ENCODE measurements around the gene CDC123.

DNA sequence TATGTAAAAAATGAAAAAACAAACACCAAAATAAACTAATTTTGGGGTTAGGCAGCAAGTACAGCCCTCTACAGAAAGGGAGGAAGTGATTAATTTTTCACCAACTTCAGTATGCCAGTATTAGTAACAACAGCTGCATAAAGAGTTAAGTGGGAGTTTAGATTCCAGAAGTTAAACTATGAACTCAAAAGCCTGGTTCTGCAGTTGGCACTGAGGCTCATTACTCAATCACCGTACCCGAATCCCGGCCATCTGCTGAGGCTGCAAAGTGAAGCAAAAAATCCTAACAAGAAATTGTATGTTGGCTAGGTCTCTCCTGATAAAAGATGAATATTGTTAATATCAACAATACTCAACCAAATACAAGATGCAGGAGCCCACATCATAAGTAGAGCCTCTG lies 4.3 kb upstream of the CDC123 start:
- TF ChIP-seq, protein P1, sequence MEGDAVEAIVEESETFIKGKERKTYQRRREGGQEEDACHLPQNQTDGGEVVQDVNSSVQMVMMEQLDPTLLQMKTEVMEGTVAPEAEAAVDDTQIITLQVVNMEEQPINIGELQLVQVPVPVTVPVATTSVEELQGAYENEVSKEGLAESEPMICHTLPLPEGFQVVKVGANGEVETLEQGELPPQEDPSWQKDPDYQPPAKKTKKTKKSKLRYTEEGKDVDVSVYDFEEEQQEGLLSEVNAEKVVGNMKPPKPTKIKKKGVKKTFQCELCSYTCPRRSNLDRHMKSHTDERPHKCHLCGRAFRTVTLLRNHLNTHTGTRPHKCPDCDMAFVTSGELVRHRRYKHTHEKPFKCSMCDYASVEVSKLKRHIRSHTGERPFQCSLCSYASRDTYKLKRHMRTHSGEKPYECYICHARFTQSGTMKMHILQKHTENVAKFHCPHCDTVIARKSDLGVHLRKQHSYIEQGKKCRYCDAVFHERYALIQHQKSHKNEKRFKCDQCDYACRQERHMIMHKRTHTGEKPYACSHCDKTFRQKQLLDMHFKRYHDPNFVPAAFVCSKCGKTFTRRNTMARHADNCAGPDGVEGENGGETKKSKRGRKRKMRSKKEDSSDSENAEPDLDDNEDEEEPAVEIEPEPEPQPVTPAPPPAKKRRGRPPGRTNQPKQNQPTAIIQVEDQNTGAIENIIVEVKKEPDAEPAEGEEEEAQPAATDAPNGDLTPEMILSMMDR (IDR thresholded peaks at IDR 0.05; ENCODE audit: low read depth, low read length, missing input control), result no peak
- TF ChIP-seq, protein P2, sequence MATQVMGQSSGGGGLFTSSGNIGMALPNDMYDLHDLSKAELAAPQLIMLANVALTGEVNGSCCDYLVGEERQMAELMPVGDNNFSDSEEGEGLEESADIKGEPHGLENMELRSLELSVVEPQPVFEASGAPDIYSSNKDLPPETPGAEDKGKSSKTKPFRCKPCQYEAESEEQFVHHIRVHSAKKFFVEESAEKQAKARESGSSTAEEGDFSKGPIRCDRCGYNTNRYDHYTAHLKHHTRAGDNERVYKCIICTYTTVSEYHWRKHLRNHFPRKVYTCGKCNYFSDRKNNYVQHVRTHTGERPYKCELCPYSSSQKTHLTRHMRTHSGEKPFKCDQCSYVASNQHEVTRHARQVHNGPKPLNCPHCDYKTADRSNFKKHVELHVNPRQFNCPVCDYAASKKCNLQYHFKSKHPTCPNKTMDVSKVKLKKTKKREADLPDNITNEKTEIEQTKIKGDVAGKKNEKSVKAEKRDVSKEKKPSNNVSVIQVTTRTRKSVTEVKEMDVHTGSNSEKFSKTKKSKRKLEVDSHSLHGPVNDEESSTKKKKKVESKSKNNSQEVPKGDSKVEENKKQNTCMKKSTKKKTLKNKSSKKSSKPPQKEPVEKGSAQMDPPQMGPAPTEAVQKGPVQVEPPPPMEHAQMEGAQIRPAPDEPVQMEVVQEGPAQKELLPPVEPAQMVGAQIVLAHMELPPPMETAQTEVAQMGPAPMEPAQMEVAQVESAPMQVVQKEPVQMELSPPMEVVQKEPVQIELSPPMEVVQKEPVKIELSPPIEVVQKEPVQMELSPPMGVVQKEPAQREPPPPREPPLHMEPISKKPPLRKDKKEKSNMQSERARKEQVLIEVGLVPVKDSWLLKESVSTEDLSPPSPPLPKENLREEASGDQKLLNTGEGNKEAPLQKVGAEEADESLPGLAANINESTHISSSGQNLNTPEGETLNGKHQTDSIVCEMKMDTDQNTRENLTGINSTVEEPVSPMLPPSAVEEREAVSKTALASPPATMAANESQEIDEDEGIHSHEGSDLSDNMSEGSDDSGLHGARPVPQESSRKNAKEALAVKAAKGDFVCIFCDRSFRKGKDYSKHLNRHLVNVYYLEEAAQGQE (IDR thresholded peaks at IDR 0.05), result no peak
- TF ChIP-seq, protein P3, sequence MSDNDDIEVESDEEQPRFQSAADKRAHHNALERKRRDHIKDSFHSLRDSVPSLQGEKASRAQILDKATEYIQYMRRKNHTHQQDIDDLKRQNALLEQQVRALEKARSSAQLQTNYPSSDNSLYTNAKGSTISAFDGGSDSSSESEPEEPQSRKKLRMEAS (IDR thresholded peaks at IDR 0.05), result no peak
- TF ChIP-seq, protein P4, sequence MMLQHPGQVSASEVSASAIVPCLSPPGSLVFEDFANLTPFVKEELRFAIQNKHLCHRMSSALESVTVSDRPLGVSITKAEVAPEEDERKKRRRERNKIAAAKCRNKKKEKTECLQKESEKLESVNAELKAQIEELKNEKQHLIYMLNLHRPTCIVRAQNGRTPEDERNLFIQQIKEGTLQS (IDR thresholded peaks at IDR 0.05), result no peak
